NT2/D1 (cell line): ENCODE results near the gene CCDC91.

ENCODE experiments used
- DNase-seq: peaks from one replicate; pipeline ENCODE4 v3.0.0-alpha.2; 2011; ENCODE audit warnings: low read depth, low spot score
- H3K27me3 ChIP-seq: 2 replicates; pipeline ENCODE4 v1.6.0; 2011; ENCODE audit warnings: mild to moderate bottlenecking; ENCODE audit not compliant: insufficient read length, insufficient read depth
- H3K36me3 ChIP-seq: 2 replicates; pipeline ENCODE4 v1.6.1; 2011; ENCODE audit warnings: mild to moderate bottlenecking, low read length, mixed read lengths; ENCODE audit not compliant: insufficient read depth, insufficient read length
- H3K4me1 ChIP-seq: 2 replicates; pipeline ENCODE4 v1.5.1; 2011; ENCODE audit not compliant: insufficient read depth, insufficient read length
- H3K4me3 ChIP-seq: 2 replicates; pipeline ENCODE4 v1.5.1; 2011; ENCODE audit warnings: low read depth; ENCODE audit not compliant: insufficient read length
- H3K9ac ChIP-seq: 2 replicates; pipeline ENCODE4 v1.6.0; 2011; ENCODE audit warnings: low read depth; ENCODE audit not compliant: insufficient read length
- H3K9me3 ChIP-seq: 2 replicates; pipeline ENCODE4 v1.5.1; 2011; ENCODE audit warnings: mild to moderate bottlenecking, low read length; ENCODE audit not compliant: insufficient read depth
- SUZ12 ChIP-seq: IDR thresholded peaks from 2 replicates; pipeline ENCODE4 v1.6.1; 2011; ENCODE audit not compliant: insufficient read length, insufficient read depth; ENCODE audit errors: extremely low read depth
- YY1 ChIP-seq: IDR thresholded peaks from 2 replicates; pipeline ENCODE4 v1.6.1; 2011; ENCODE audit not compliant: insufficient read length, insufficient read depth
- ZNF274 ChIP-seq: IDR thresholded peaks from 2 replicates; pipeline ENCODE4 v1.6.1; 2011; ENCODE audit warnings: mild to moderate bottlenecking, low read depth, low read length

The CCDC91 gene

DNA sequence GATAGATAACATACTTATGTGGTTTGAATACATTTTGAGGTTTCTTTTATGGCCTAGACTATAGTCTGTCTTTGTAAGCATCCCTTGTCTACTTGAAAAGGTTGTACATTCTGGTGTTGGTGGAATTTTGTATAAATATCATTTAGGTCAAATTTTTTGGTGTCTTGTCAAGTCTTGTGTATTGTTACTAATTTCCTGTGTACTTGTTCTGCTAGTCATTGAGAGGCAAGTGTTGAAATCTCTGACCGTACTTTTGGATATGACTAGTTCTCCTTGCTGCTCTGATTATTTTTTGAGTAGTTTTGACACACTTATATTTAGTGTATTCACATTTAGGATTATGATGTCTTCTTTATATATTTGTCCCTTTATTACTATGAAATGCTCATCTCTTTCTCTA lies 219.6 kb downstream of the CCDC91 start:
- Histone ChIP-seq H3K9me3 (peaks cover 17% of the 10 kb centered on the region), H3K4me3 (no peak overlapping the region), H3K27me3 (no peaks in the 10 kb centered on the region), H3K9ac (no peak overlapping the region), H3K4me1 (no peaks in the 10 kb centered on the region), H3K36me3 (peaks cover 4% of the 10 kb centered on the region)
- TF ChIP-seq SUZ12 (no peak), ZNF274 (no peak), YY1 (no peak)
- DNase-seq, result no peak

DNA sequence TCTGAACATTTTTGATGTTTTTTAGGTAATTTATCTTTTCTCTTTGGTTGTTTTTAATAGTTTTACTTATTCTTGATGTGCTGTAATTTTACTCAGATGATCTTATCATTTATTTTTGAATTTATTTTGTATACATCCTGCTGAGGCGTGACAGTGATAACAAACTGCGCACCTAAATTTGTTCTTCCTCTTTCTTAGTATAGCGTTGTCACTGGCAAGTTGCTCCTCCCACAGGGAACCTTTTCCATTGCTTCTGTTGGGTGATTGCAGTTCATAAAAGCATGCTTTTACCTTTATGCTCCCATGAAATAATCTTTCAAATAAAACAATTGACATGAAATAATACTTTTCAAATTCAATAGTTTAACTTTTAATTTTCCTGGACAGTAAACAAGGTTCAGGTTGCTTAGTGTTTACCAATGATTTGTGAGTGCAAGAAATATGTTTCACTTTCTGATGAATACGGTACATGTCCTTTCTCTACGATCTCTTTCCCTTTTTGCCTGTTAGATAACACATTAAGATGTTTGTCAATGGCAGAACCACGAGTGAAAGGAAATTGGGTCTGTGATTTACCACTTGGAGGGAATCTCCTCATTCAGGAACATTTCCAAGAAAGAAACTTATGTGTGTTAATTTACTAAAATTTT lies 223.3 kb downstream of the CCDC91 start:
- no peak for TF ChIP-seq YY1
- TF ChIP-seq SUZ12, result no peak
- no peak for TF ChIP-seq ZNF274
- Histone ChIP-seq H3K9ac (no peak overlapping the region), H3K4me1 (no peaks in the 10 kb centered on the region), H3K36me3 (peaks cover 4% of the 10 kb centered on the region), H3K27me3 (no peaks in the 10 kb centered on the region), H3K9me3 (peaks cover 14% of the 10 kb centered on the region), H3K4me3 (no peak overlapping the region)
- no peak for DNase-seq

DNA sequence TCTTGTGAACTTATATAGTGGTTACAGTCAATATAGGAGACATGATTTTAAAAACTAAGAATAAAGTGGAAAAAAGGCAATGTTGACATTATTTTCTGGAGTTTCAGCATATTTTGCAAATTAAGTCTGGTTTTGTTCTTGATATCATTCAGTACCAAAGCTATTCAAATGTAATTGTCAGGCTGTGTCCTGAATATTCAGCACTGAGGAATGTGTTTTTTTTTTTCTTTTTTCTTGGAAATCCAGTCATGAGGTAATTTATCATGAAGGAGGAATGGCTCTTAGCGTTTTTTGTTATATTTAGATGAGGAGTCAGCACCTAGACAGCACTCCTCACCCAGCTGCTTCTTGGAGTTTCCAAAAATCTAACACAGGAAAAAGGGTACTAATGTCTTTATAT lies 225.5 kb downstream of the CCDC91 start:
- H3K27me3 ChIP-seq, result no peaks in the 10 kb centered on the region
- peak; percentile 38 for DNase-seq
- no peak overlapping the region for H3K4me3 ChIP-seq
- H3K9me3 ChIP-seq, result peaks cover 14% of the 10 kb centered on the region
- no peak overlapping the region for H3K9ac ChIP-seq
- peaks cover 4% of the 10 kb centered on the region for H3K36me3 ChIP-seq
- H3K4me1 ChIP-seq, result no peaks in the 10 kb centered on the region
- TF ChIP-seq SUZ12 (no peak), ZNF274 (no peak), YY1 (no peak)

DNA sequence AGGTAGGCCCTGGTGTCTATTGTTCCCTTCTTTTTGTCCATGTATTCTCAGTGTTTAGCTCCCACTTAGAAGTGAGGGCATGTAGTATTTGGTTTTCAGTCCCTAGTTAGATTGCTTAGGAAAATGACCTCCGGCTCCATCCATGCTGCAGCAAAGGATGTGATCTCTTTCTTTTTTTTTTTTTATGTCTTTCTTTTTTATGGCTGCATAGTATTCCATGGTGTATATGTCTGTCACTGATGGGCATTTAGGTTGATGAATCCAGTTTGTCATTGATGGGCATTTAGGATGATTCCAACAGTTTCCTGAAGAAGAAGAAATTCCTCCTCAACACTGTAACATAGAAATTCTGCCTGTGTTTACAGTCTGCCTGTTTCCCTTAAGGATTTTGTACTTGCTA lies 231.1 kb downstream of the CCDC91 start:
- Histone ChIP-seq H3K9ac (no peak overlapping the region), H3K9me3 (no peaks in the 10 kb centered on the region), H3K4me3 (no peak overlapping the region), H3K36me3 (no peaks in the 10 kb centered on the region), H3K4me1 (no peaks in the 10 kb centered on the region), H3K27me3 (no peaks in the 10 kb centered on the region)
- TF ChIP-seq YY1, result no peak
- no peak for TF ChIP-seq ZNF274
- no peak for TF ChIP-seq SUZ12
- no peak for DNase-seq

DNA sequence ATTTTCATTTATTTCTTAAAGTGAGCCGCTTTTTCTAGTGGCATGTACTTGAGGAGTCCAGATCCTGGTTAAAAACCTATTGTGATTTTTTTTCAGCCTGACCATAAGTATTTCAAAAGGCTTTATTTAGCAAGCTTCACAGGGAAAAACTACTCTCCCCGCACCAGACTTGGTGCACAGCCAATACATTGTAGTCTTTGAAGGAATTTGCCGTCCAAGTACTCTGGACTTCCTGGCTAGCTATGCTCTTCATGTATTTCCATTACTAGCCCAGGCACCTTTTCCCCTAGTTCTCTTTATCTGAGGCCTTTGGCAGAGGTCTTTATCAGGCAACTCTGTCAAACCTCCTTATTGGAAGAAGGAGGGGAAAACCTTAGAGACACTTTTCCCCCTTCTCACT lies 234.7 kb downstream of the CCDC91 start:
- DNase-seq, result no peak
- H3K4me3 ChIP-seq, result no peak overlapping the region
- no peaks in the 10 kb centered on the region for H3K9me3 ChIP-seq
- H3K36me3 ChIP-seq, result no peaks in the 10 kb centered on the region
- no peaks in the 10 kb centered on the region for H3K4me1 ChIP-seq
- TF ChIP-seq YY1 (no peak), SUZ12 (no peak), ZNF274 (no peak)
- H3K27me3 ChIP-seq, result no peaks in the 10 kb centered on the region
- H3K9ac ChIP-seq, result no peak overlapping the region

DNA sequence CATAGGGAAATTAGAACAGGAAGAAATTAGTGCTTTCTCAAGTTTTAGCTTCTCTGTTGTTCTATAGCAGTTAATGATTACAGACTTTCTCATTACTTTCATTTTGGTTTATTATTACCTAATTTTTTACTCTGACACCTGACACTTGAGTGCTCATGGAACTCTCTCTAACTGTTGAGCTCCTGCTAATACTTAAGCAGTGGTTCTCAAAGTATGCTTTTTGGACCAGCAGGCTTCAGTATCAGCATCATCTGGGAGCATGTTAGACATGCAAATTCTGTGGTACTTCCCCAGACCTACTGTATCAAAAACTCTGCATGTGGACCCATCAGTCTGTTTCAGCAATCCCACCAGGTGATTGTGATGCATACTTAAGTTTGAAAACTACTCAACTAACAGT lies 235.3 kb downstream of the CCDC91 start:
- no peak overlapping the region for H3K4me3 ChIP-seq
- no peaks in the 10 kb centered on the region for H3K9me3 ChIP-seq
- H3K9ac ChIP-seq, result no peak overlapping the region
- no peaks in the 10 kb centered on the region for H3K36me3 ChIP-seq
- DNase-seq, result no peak
- no peaks in the 10 kb centered on the region for H3K4me1 ChIP-seq
- TF ChIP-seq YY1 (no peak), SUZ12 (no peak), ZNF274 (no peak)
- H3K27me3 ChIP-seq, result no peaks in the 10 kb centered on the region

DNA sequence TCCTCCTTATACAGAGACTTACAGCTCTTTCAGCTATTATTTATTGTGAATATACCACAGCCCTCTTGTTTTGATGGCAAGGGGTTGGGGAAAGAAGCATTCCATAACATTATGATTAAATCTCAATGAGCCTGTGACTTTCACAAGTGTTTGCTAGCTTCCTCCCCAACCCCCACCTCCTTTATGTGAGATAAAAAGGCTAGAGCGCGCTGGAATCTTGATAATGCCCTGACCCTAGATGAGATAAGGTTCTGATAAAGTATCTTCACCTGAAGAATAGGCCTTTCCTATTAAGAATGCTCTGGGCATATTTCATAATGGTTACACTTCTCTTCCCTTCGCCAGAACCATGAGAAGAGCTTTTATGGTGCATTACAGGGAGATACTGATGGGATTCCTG lies 236.8 kb downstream of the CCDC91 start:
- DNase-seq, result no peak
- H3K4me3 ChIP-seq, result no peak overlapping the region
- no peak overlapping the region for H3K9ac ChIP-seq
- no peaks in the 10 kb centered on the region for H3K36me3 ChIP-seq
- H3K9me3 ChIP-seq, result no peaks in the 10 kb centered on the region
- no peak for TF ChIP-seq YY1
- TF ChIP-seq ZNF274, result no peak
- TF ChIP-seq SUZ12, result no peak
- H3K4me1 ChIP-seq, result no peaks in the 10 kb centered on the region
- H3K27me3 ChIP-seq, result no peaks in the 10 kb centered on the region

DNA sequence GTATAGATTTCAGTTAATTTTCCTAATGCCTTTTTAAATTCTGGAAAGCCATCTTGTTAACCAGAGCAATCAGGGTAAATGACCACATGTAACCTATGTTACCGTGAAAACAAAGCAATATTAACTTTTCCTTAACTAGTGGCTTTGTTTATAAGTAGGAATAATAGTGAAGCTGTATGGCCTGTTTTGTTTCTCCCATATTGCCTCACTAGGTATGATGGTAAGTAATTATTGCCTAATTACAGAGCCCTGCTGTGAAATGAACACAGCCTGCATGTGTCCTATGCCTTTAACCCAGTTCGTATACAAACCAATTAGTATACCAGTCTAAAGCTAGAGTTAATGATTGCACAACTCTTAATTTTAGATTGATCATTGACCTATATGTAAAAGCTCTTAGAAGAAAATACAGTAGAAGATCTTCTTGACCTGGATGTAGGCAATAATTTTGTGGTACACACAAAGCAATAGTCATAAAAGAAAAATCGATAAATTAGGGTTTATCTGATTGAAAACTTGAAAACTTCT lies 249.9 kb downstream of the CCDC91 start:
- no peaks in the 10 kb centered on the region for H3K4me1 ChIP-seq
- H3K27me3 ChIP-seq, result no peaks in the 10 kb centered on the region
- no peaks in the 10 kb centered on the region for H3K36me3 ChIP-seq
- no peak for TF ChIP-seq ZNF274
- no peak for TF ChIP-seq YY1
- no peak overlapping the region for H3K9ac ChIP-seq
- no peaks in the 10 kb centered on the region for H3K9me3 ChIP-seq
- no peak overlapping the region for H3K4me3 ChIP-seq
- no peak for DNase-seq
